GM18951 (cell line): ENCODE results near the gene ARFIP2.
A peak's percentile ranks its signal among the peaks of the same experiment; 100 is the strongest.

ENCODE experiments used
- POLR2A ChIP-seq: IDR thresholded peaks from 4 replicates; pipeline ENCODE4 v1.6.1; 2011; ENCODE audit warnings: mild to moderate bottlenecking; ENCODE audit not compliant: insufficient read length, insufficient read depth; ENCODE audit errors: extremely low read depth
- in situ Hi-C: fragments of 300-500 bp; cut with MboI; formaldehyde crosslinking; loops from one replicate; pipeline ENCODE4 v1.12.0; 2022; ENCODE audit warnings: low sequenced_read_pairs, mixed read lengths, inconsistent platforms; ENCODE audit not compliant: unreplicated experiment

ARFIP2 gene

DNA sequence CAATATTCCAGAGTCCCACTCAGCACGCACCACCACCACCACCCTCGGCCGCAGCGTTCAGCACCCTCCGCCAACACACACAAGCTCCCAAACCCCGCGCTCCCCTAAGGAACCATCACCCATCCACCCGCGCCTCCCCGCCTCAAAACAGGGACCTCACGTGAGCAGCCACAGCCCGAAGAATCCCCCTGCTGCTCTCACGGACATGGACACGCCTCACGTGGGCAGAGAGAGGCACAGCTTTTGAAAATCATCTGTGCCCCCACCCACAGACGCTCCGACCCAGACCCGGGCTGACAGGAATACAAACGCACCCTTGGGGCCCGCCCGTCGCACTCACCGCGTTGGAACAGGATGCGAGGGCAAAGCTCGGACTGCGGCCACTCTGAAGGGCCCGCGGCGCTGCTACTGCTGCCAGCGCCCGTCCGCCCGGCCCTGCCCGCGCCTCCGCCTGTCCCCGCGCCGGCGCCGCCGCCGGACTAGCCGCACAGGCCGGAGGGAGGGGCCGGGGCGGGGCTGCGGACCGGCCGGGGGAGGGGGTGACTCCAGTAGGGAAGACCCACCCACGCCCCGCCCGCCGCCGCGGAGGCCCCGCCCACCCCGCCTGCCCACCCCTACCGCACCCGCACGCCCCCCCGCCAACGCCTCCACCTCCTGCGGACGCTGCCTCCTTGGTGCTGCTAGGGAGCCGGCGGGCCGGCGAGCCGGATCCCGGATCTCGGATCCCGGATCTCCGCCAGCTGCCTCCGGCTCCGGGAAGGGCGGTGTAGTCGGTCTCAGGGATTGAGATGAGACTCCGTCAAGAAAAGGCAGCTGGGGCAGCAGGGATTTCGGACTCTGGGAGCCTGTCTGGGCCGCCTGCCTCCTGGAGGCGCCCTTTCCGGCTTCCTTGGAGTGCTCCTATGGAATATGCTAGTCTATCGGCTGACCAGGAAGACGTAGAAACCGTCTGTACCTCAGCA, 7.4 kb downstream of the ARFIP2 start, which contains the start of gene TRIM3:
Gene TRIM3 (minus strand): TSS at position 491 of the 962 bp plus-strand sequence. CDS start 8,246 bp downstream, outside the sequence.
- in situ Hi-C loops, result no loop called here
- TF ChIP-seq POLR2A, result peak; percentile 60

DNA sequence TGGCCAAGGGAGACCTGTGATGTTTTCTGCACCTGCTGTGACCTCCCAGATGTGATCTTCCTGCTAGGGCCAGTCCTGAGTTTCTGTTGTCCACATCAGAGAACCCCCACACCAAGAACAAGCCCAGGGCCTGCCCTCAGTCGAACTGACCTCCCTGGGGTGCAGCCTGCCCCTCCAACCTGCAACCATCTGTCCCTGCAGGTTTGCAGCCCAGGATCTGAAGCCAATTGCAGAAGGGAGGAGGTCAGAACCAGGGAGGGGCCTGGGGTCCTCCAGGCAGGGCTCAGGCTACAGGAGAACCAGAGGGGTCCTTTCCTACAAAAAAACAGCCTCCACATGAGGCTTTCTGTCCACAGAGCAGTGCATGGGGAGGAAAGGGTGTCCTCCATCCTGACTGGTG, 8.2 kb downstream of the ARFIP2 start:
- in situ Hi-C loops, result no loop called here
- no peak for TF ChIP-seq POLR2A

DNA sequence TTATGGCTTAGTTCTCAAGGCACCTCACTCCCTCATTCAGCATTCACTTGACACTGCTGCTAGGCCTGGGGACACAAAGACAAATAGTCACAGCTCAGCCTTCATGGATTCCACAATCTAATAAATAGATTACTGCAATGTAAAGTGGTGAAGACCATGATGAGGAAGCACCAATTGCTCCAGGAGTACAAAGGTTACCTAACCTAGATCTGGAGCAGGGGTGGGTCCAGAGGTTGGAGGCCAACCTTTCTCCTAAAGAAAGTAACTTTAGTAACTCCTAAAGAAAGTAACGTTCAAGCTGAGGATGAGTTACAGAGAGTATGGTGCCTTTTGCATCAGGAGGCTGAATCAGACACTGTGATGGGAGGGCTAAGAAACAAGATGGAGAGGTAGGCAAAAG, 11.5 kb downstream of the ARFIP2 start:
- in situ Hi-C loops, result no loop called here

DNA sequence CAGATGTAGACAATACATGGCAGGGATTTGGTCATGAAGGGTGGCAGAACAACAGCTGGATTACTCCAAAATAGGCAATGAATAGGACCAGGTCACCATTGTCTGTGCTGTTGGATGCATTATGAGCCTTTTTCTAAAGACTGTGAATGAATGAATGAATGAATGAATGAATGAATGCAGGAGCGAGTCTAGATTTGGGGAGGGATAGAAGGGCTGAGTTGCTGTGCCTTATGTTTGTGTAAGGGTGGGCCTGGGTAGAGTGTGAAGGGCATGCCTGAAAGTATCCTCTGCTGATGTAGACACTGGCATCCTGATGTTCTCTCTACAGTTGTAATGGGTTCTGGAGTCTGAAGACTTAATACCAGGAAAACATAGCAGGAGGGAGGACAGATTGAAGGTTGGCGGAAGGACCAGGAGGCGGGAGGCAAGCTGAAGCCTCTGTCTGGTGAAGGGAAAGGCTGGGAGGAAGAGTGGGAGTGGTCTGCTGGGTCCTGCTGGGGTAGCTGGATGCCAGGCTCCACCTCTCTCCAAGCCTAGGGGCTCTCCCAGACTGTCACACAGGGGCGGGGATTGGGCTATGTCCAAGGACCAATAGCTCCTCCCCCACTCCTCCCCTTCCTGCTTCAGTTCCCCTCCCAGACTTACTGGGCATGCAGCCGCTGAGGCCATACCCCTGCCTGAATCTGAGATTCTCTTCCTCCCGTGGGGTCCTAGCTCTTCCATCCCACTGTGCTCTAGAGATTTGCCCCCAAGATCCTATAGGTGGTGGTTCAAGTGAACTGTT, 12.2 kb downstream of the ARFIP2 start:
- in situ Hi-C loops, result no loop called here
- peak; percentile 39 for TF ChIP-seq POLR2A

More for the DNA sequence above, 11.5 kb downstream of the ARFIP2 start:
- no peak for TF ChIP-seq POLR2A

DNA sequence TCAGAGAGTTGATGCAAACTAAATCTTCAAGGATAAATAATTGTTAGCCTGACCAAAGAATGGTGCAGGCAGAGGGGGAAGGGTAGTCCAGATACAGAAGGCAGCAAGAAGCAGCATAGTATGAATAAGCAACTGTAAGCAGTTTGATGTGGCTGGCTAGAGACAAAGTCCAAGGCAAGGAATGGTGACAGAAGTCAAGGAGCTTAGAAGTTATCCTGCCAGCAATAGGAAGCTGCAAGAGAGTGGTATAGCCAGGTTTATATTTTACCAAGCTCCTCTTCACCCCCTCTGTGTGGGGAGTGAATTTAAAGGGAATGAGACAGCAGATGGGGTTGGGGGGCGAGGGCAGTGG, 22.1 kb downstream of the ARFIP2 start:
- no peak for TF ChIP-seq POLR2A
- in situ Hi-C loops, result no loop called here

DNA sequence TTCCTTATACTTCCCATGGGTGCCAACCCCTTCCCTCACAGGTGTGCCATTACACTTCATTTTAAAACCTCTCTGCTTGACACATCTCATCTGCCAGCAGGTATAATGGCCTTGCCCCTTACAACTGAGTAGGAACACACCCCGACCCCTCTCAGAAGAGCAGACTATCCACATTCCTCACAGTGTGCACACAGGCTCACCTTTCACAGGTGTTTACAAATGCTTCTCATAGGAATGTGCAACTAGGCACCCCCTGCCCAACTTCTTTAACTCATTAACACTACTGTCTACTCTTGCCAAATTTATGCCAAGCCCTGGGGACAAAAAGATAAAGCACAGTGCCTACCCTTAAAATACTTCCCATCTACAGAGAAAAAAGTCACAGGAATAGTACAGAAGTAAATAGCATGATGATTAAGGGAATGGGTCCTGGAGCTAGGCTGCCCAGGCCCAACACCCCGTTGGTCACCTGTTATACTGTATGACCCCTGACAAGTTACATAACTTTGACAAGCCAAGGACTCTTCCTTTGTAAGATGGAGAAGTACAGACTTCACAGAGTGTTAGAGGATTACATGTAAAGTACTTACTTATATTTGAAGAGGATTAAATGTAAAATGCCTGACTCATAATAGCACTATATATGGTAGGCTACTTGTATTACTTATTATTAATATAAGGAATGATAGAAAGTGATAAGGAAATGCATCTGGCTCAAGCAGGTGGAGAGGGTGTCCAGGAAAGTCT, 22.6 kb downstream of the ARFIP2 start:
- in situ Hi-C loops, result no loop called here
- no peak for TF ChIP-seq POLR2A

DNA sequence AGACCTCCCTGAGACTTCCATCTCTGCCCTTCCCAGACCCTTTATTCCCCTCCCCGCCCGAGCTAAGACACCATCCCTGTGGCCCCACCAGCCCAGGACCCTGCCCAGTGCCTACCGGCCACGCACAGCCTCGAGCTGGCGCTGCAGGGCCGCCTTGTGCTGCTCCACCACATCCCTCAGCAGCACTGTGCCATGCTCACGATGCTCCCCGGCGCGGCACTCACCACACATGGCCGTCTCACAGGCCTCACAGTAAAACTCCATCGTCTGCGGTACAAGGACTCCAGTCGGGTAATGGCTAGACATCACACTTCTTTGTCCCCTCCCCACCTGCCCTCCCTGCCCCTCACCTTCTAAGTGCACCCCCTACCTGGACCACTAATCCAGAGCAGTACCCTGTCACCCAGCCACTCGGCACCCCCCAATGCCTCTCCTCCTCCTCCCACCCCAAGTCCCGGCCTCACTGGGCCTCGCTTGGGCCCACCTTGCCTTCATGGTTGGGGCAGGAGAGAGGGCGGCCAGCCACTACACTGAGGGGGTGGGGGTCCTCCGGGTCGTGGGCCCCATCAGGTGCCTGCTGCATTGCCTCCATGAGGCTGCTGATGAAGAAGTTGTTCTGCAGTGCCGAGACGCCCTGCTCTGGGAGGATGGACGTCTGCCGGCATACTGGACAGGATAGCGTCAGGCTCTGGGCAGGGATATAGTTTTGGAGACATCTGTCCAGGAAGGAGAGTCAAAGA, 23.4 kb downstream of the ARFIP2 start:
- no peak for TF ChIP-seq POLR2A
- in situ Hi-C loops, result no loop called here

DNA sequence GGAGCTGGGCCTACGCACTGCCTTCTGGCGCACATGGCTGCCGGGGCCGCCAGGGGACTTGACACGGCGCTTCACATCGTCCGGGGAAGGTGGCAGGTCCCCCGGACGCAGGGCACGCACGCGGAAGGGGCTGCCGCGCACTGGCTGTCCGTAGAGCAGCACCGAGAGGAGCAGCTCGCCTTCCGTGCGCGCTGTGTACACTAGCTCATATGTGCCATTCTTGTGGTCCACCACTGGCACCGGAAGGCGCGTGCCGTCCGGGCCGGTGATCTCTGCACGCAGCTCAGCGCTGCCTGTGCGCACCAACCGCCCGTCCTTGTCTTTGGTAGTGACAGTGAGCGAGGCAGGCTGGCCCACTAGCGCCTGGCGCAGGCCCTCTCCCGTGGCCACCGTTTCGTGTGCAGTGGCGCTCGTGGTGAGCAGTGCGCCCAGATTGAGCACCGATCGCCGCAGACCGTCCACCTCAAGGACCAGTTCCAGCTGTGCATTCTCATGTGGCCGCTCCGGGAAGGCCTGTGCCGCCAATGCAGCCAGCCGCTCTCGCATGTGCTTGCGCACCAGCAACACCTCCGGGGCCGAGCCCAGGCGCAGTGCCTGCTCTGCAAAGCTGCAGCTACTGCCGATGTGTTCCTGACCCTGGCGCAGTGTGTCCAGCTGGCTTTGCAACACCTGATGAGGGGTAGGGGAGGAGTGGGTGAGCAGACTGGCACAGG, 24.6 kb downstream of the ARFIP2 start:
- no peak for TF ChIP-seq POLR2A
- in situ Hi-C loops, result no loop called here

DNA sequence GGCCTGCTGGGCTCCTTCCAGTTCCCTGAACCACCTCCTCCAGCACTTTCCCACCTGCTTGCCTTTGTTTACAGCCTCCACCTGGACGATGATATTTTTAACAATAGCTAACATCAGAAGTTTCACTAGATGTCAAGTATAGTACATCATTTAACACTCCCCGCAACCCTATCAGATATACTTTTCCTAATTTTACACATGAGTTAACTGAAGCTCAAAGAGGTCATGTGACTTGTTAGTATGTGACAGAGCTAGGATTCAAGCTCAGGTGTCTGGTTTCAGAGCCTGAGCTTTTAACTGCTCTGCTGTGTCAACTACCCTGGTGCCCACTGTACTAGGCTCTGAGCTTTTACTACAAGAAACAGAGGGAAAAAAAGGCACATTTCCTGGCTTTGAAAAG, 26.1 kb downstream of the ARFIP2 start:
- no peak for TF ChIP-seq POLR2A
- in situ Hi-C loops, result no loop called here

DNA sequence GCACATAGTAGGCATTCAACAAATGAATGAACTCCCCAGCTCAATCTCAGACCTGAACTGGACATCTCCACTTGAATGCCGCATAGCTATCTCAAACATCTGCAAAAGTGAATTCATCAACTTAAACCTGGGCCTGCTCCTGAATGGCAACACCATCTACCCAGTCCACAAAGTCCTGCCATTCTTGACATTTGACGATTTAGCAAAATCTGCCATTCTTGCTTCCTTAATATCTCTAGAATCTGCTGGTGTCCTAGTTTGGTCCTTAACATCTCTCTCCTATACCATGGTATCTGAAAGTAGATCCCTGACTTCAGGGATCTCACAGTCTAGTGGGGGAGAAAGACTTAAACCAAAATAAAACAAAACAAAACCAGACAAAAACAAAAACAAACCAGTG, 28.0 kb downstream of the ARFIP2 start:
- TF ChIP-seq POLR2A, result no peak
- in situ Hi-C loops, result no loop called here

DNA sequence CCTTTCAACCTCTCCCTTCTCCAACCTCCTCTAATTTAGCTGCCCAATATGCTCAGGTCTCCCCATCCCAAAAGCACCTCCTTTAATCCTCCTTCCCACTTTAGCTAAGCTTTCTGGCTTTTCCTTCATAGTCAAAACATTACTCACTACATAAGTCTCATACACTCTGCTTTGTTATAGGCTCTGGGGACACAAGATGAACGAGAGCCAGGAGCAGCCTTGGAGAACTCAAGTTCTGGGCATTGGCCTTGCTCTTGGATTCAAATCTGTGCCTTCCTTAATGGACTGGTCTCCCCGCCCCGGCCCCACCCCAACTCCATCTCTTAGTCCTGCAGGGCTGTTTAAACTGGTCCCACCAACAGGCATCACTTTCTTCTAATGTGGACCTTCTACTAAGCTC, 28.9 kb downstream of the ARFIP2 start:
- in situ Hi-C loops, result no loop called here
- no peak for TF ChIP-seq POLR2A

DNA sequence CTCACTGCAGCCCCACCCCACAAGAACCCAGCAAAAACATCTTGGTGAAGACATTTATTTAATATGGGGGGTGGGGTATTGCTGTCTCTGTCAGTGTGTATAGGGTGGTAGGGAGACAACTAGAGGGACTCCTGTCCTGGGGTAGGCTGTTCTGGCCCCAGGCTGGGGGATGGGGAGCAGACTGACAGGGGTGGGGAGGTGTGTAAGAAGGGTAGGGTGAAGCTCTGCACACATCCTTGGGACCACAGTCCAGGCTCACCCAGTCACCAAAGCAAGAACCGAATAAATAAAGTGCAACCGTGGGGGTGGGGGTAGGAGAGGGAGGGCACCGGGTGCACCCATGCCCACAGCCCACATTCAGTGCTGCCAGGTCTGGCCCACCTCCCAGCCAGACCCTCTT, 32.6 kb downstream of the ARFIP2 start:
- in situ Hi-C loops, result no loop called here

More for the DNA sequence above, 32.6 kb downstream of the ARFIP2 start:
- TF ChIP-seq POLR2A, result no peak
